Transverse colon (tissue), 4 donors: ENCODE measurements around the gene SDK2.

Experiments used
- CTCF ChIP-seq, 5 experiments: fragments of 200-600 bp in 3 of 5; fragments of 450-650 bp in 2 of 5; sonication (generic) in 3 of 5; IDR thresholded peaks; 1 replicate in 2 of 5; 2 replicates in 3 of 5; pipeline ENCODE4 v1.5.1; 2016 to 2017; ENCODE audit warnings: antibody characterized with exemption in 5 of 5, inconsistent platforms in 3 of 5, mild to moderate bottlenecking in 2 of 5, moderate library complexity in 1 of 5
- EP300 ChIP-seq: sonication (generic); formaldehyde crosslinking; IDR thresholded peaks from one replicate; pipeline ENCODE4 v1.6.1; 2017; ENCODE audit warnings: antibody characterized with exemption, low read depth
- POLR2A ChIP-seq: fragments of 450-650 bp; IDR thresholded peaks from one replicate; pipeline ENCODE4 v1.6.1; 2016; ENCODE audit warnings: antibody characterized with exemption, mild to moderate bottlenecking, moderate library complexity
- POLR2AphosphoS5 ChIP-seq, 3 donors: sonication (generic); formaldehyde crosslinking; IDR thresholded peaks; one replicate each; pipeline ENCODE4 v1.6.1; 2016; ENCODE audit warnings: antibody characterized with exemption in 3 of 3

- no peak for TF ChIP-seq POLR2A
- TF ChIP-seq CTCF (IDR thresholded peaks at IDR 0.05) = no peak
- TF ChIP-seq EP300 = no peak
- TF ChIP-seq POLR2AphosphoS5 (IDR thresholded peaks at IDR 0.05) = no peak
Observed at GRCh38 chr17:73465130-73465952, 178.9 kb downstream of the SDK2 start.
